ENCODE results near the gene CES2. TPM values are rescaled to one million over a fixed set of nuclear protein-coding genes. Genes with fewer than 3 reads are reported as not detected.
"Not testable (repeated sequence)": the region's sequence is repeated elsewhere in the genome, so short reads cannot be mapped to it uniquely, and the experiment has no call there.

Gene CES2
- polyA plus RNA-seq, 3 donors, result 14.5 to 28.8 (median 26.5) TPM

DNA sequence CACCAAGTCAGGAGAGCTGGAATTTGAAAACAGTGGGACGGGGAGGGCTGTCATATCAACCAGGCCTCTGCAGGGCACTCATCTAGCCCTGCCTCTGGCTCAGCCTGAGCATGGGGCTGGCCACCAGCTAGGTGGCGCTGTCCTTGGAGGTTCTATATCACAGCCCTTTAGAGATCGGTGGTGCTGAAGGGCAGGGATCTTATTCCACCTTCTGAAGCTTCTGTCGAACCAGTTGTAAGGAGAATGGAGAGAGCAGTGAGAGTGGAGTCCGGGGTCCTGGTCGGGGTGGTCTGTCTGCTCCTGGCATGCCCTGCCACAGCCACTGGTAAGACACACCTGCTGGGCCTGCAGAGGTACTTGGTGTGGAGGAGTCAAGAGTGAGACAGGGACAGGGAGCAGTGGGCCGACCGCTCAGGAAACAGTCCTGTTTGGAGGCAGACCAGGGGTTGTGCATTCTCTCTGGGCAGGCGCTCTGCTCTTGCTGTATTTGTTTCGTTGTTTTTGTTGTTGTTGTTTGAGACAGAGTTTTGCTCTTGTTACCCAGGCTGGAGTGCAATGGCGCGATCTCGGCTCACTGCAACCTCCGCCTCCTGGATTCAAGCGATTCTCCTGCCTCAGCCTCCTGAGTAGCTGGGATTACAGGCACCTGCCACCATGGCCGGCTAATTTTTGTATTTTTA is 25.9 kb downstream of the CES2 start, which contains the start of gene CES3:
Gene CES3 (plus strand): TSS at position 202 of the 680 bp plus-strand sequence. CDS start 42 bp downstream, at position 244.
- H3K27ac ChIP-seq (ENCODE audit: low read depth, low read length), result no peak within 1 kb of the TSS
- WGBS, 3 donors, result 59 to 72% (median 71%) methylated on average over 14 to 16 of the region's 16 CpGs

- H3K27ac ChIP-seq (ENCODE audit: low read depth, low read length), result no peak overlapping the region
These were observed 26.6 kb downstream of the CES2 start for GRCh38 chr16:66961914-66962313.

GRCh38 chr16:66964049-66964448 is 28.7 kb downstream of the CES2 start:
- WGBS, 3 donors, result 65 to 73% (median 67%) methylated on average over 6 of the region's 6 CpGs
- H3K27ac ChIP-seq (ENCODE audit: low read depth, low read length), result no peak overlapping the region

More at GRCh38 chr16:66961914-66962313, 26.6 kb downstream of the CES2 start:
- 34 to 42% (median 40%) methylated on average over 5 of the region's 5 CpGs for WGBS, 3 donors

DNA sequence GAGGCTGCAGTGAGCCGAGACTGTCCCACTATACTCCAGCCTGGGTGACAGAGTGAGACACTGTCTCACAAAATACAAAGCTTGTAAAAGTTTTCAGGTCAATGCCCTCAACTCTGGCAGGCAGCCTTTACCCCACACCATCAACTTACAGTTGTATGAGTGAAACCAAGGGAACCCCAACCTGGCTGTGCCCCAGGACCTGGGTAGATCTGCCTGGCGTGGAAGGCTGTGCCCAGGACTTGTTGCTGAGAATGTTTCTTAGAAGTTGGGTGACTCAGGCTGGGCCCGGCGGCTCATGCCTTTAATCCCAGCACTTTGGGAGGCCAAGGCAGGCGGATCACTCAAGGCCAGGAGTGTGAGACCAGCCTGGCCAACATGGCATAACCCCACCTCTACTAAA is 33.5 kb downstream of the CES2 start:
- 83 to 97% (median 91%) methylated on average over 5 of the region's 5 CpGs for WGBS, 3 donors
- no peak overlapping the region for H3K27ac ChIP-seq (ENCODE audit: low read depth, low read length)

DNA sequence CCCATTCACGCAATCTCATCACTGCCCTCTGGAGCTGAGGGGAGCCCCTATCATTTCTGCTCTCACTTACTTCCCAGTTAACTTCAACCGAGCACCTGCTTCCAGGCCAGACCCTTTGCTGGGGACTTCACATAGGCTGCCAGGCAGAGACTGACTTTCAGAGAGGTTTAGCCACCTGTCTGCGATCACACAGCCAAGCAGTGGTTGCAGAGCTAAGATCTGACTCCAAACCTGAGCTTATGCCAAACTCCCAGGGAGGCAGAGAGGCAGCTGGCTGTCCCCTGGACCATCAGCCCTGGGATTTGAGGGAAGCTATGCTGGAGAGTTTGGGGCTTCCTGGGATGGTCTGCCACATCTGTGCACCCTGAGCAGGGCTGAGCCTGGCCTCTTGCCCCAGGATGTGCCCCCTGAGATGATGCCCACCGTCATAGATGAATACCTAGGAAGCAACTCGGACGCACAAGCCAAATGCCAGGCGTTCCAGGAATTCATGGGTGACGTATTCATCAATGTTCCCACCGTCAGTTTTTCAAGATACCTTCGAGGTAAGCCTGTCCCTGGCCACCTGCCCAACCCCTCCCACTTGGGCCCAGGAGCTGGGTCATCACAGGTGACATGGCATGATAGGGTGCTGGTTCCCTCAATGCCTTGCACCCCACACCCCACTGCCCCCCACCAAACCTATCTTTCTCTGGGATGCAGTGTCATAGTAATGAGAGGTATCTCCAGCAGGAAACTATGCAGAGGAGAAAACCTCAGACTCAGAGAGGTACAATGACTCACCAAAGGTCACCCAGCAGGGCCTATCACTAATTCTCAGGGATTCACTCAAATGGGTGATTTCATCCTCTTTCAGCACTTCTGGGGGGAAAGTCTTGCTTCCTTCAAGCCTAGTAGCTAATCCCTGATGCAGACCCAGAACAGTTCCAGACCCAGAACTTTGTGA is 35.7 kb downstream of the CES2 start:
- no peak overlapping the region for H3K27ac ChIP-seq (ENCODE audit: low read depth, low read length)
- 71 to 75% (median 72%) methylated on average over 10 of the region's 10 CpGs for WGBS, 3 donors

- no peak overlapping the region for H3K27ac ChIP-seq (ENCODE audit: low read depth, low read length)
- WGBS, 3 donors, result 81 to 87% (median 83%) methylated on average over 9 of the region's 9 CpGs
These were observed 37.7 kb downstream of the CES2 start for GRCh38 chr16:66972983-66973382.

- no peak overlapping the region for H3K27ac ChIP-seq (ENCODE audit: low read depth, low read length)
- 81 to 89% (median 87%) methylated on average over 6 of the region's 6 CpGs for WGBS, 3 donors
These were observed 38.4 kb downstream of the CES2 start for GRCh38 chr16:66973716-66974115.

GRCh38 chr16:66974156-66974931 is 39.0 kb downstream of the CES2 start:
- not testable (repeated sequence) for H3K27ac ChIP-seq (ENCODE audit: low read depth, low read length)
- 90 to 91% (median 90%) methylated on average over 29 to 32 of the region's 32 CpGs for WGBS, 3 donors

GRCh38 chr16:66974932-66975246 is 39.6 kb downstream of the CES2 start:
- H3K27ac ChIP-seq (ENCODE audit: low read depth, low read length), result not testable (repeated sequence)
- 52 to 67% (median 56%) methylated on average over 11 of the region's 11 CpGs for WGBS, 3 donors

DNA sequence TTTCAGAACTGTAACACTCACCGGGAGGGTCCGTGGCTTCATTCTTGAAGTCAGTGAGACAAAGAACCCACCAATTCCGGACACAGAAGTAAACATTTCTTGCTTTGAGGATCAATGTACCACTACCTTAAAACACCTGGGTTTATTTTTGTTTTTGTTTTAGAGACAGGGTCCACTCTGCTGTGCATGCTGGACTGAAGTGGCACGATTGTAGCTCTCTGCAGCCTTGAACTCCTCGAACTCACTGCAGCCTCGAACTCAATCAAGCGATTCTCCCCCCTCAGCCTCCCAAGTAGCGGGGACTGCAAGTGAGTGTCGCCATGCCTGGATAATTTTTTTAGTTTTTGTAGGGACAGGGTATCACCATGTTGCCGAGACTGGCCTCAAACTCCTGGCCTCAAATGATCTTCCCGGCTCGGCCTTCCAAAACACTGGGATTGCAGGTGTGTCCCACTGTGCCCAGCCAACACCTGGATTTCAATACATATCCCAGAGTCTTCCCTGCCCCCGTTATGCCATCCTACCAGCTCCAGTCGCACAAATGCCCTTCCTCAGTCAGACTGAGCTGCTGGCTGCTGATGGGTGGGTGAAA is 40.1 kb downstream of the CES2 start:
- no peak overlapping the region for H3K27ac ChIP-seq (ENCODE audit: low read depth, low read length)
- WGBS, 3 donors, result 77 to 86% (median 79%) methylated on average over 14 of the region's 14 CpGs

- 46 to 56% (median 49%) methylated on average over 13 of the region's 13 CpGs for WGBS, 3 donors
- H3K27ac ChIP-seq (ENCODE audit: low read depth, low read length), result no peak overlapping the region
These were observed 41.4 kb downstream of the CES2 start for GRCh38 chr16:66976746-66977145.

- WGBS, 3 donors, result 24 to 32% (median 30%) methylated on average over 15 of the region's 15 CpGs
These were observed 42.2 kb downstream of the CES2 start for GRCh38 chr16:66977341-66978113.

GRCh38 chr16:66979011-66979717 is 43.8 kb downstream of the CES2 start:
- no peak overlapping the region for H3K27ac ChIP-seq (ENCODE audit: low read depth, low read length)
- WGBS, 3 donors, result 44 to 67% (median 62%) methylated on average over 16 of the region's 16 CpGs

More at GRCh38 chr16:66977341-66978113, 42.2 kb downstream of the CES2 start:
- no peak overlapping the region for H3K27ac ChIP-seq (ENCODE audit: low read depth, low read length)

- 91 to 96% (median 95%) methylated on average over 9 of the region's 9 CpGs for WGBS, 3 donors
- no peak overlapping the region for H3K27ac ChIP-seq (ENCODE audit: low read depth, low read length)
These were observed 47.7 kb downstream of the CES2 start for GRCh38 chr16:66983033-66983432.

- WGBS, 3 donors, result 85 to 95% (median 87%) methylated on average over 4 of the region's 4 CpGs
- no peak overlapping the region for H3K27ac ChIP-seq (ENCODE audit: low read depth, low read length)
These were observed 49.6 kb downstream of the CES2 start for GRCh38 chr16:66984892-66985311.

DNA sequence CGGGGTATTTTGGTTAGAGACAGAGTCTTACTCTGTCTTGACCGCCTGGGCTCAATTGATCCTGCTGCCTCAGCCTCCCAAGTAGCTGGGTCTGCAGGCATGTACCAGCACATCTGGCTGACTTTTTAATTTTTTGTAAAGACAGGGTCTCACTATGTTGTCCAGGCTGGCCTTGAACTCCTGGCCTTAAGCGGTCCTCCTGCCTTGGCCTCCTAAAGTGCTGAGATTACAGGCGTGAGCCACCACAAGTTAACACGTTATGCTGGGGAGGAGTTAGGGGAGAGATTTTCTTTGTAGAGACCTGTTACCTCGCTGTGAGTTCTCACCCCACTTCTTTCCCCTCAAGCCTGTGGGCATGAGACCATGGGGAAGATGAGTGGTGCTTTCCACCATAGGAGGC is 51.2 kb downstream of the CES2 start:
- H3K27ac ChIP-seq (ENCODE audit: low read depth, low read length), result no peak overlapping the region
- WGBS, 3 donors, result 92 to 96% (median 96%) methylated on average over 6 of the region's 6 CpGs

GRCh38 chr16:66988197-66988788 is 53.0 kb downstream of the CES2 start, which contains the start of gene CES4A:
TSS of gene CES4A (plus strand) at chr16:66988589. CDS start at chr16:66988773, 184 bp downstream.
- 59 to 73% (median 69%) methylated on average over 11 of the region's 11 CpGs for WGBS, 3 donors
- no peak within 1 kb of the TSS for H3K27ac ChIP-seq (ENCODE audit: low read depth, low read length)
